Hepatocyte (in vitro differentiated cells): ENCODE measurements around the gene ATXN1. TPM values are rescaled to one million over a fixed set of nuclear protein-coding genes. Genes with fewer than 3 reads are reported as not detected.

Source experiments
- DNase-seq: peaks from one replicate; pipeline ENCODE4 v3.0.0-alpha.2; 2016; ENCODE audit warnings: low spot score
- H2AFZ ChIP-seq: fragments of 200-600 bp; sonication (generic); 2 replicates; pipeline ENCODE4 v1.6.0; 2016; ENCODE audit warnings: antibody characterized with exemption, mild to moderate bottlenecking
- H3K27ac ChIP-seq: fragments of 200-600 bp; sonication (generic); 2 replicates; pipeline ENCODE4 v1.5.1; 2016; ENCODE audit warnings: mild to moderate bottlenecking
- H3K27me3 ChIP-seq: fragments of 200-600 bp; sonication (generic); 2 replicates; pipeline ENCODE4 v1.6.1; 2016
- H3K36me3 ChIP-seq: fragments of 200-600 bp; sonication (generic); replicated peaks from 2 replicates; pipeline ENCODE4 v1.5.1; 2016; ENCODE audit warnings: low read depth; ENCODE audit not compliant: insufficient read depth
- H3K4me1 ChIP-seq: fragments of 200-600 bp; sonication (generic); 2 replicates; pipeline ENCODE4 v1.5.1; 2016; ENCODE audit warnings: mild to moderate bottlenecking, moderate library complexity; ENCODE audit not compliant: insufficient read depth
- H3K4me2 ChIP-seq: fragments of 200-600 bp; sonication (generic); 2 replicates; pipeline ENCODE4 v1.6.0; 2016
- H3K4me3 ChIP-seq: fragments of 200-600 bp; sonication (generic); 2 replicates; pipeline ENCODE4 v1.5.1; 2016; ENCODE audit warnings: mild to moderate bottlenecking
- H3K79me2 ChIP-seq: fragments of 200-600 bp; sonication (generic); 2 replicates; pipeline ENCODE4 v1.6.0; 2017; ENCODE audit warnings: mild to moderate bottlenecking
- H3K9me2 ChIP-seq: fragments of 200-600 bp; sonication (generic); replicated peaks from 2 replicates; pipeline ENCODE4 v1.6.0; 2017; ENCODE audit warnings: mild to moderate bottlenecking; ENCODE audit not compliant: insufficient read depth
- H3K9me3 ChIP-seq: fragments of 200-600 bp; sonication (generic); 2 replicates; pipeline ENCODE4 v1.5.1; 2016; ENCODE audit warnings: low read depth, mild to moderate bottlenecking
- H4K20me1 ChIP-seq: fragments of 200-600 bp; sonication (generic); 2 replicates; pipeline ENCODE4 v1.6.0; 2016; ENCODE audit warnings: mild to moderate bottlenecking; ENCODE audit not compliant: insufficient read depth, poor library complexity, severe bottlenecking
- CTCF ChIP-seq: fragments of 200-600 bp; sonication (generic); IDR thresholded peaks from 2 replicates; pipeline ENCODE4 v1.5.1; 2016; ENCODE audit warnings: antibody characterized with exemption, mild to moderate bottlenecking; ENCODE audit not compliant: poor library complexity
- EZH2 ChIP-seq: fragments of 200-600 bp; sonication (generic); IDR thresholded peaks from 2 replicates; pipeline ENCODE4 v1.6.1; 2016; ENCODE audit warnings: antibody characterized with exemption, mild to moderate bottlenecking, borderline replicate concordance
- EZH2phosphoT487 ChIP-seq: fragments of 200-600 bp; sonication (generic); IDR thresholded peaks from one replicate; pipeline ENCODE4 v1.6.1; 2018; ENCODE audit warnings: antibody characterized with exemption, mild to moderate bottlenecking, low read depth, moderate library complexity; ENCODE audit not compliant: unreplicated experiment, severe bottlenecking
- WGBS: methylation state at CpG from one replicate; pipeline ENCODE4 v1.1.6; 2016; ENCODE audit warnings: low lambda C conversion rate; ENCODE audit errors: missing lambda C conversion rate; 5-methylcytosine and 5-hydroxymethylcytosine counted together
- polyA plus RNA-seq: library from polyadenylated mRNA; unstranded; fragments of >200 nt; fragmentation: Nextera tagmentation; extraction: Ambion mirVana; gene quantifications from 2 replicates; pipeline ENCODE4 v1.2.1, GENCODE V29; 2016
- total RNA-seq: library from RNA; depleted of rRNA; stranded (reverse); fragments of >200 nt; gene quantifications from 2 replicates; pipeline ENCODE4 v1.2.3, GENCODE V29; 2014

Gene ATXN1
- total and polyA plus RNA-seq, 2 experiments from 2014 or later, result 14.7 to 32.6 TPM

GRCh38 chr6:16656451-16656850 is 104.8 kb downstream of the ATXN1 start:
- 92% methylated on average over 4 of the region's 4 CpGs for WGBS
- DNase-seq, result no peak
- no peaks in the 10 kb centered on the region for H3K79me2 ChIP-seq

GRCh38 chr6:16654701-16655100 is 106.6 kb downstream of the ATXN1 start:
- no peak overlapping the region for H3K4me2 ChIP-seq
- H3K79me2 ChIP-seq, result no peaks in the 10 kb centered on the region
- H3K27me3 ChIP-seq, result no peaks in the 10 kb centered on the region
- no peaks in the 10 kb centered on the region for H3K9me3 ChIP-seq
- no peak overlapping the region for H3K27ac ChIP-seq
- no peak overlapping the region for H2AFZ ChIP-seq
- no peak overlapping the region for H3K4me3 ChIP-seq
- no peak for TF ChIP-seq EZH2phosphoT487
- no peak for TF ChIP-seq EZH2
- TF ChIP-seq CTCF, result no peak
- 90% methylated on average over 1 of the region's 1 CpG for WGBS
- H4K20me1 ChIP-seq, result no peaks in the 10 kb centered on the region
- H3K9me2 ChIP-seq, result no peaks in the 10 kb centered on the region
- no peak for DNase-seq
- no peaks in the 10 kb centered on the region for H3K36me3 ChIP-seq
- peaks cover 3% of the 10 kb centered on the region for H3K4me1 ChIP-seq

More at GRCh38 chr6:16656451-16656850, 104.8 kb downstream of the ATXN1 start:
- Histone ChIP-seq H2AFZ (no peak overlapping the region), H3K27ac (no peak overlapping the region), H3K4me3 (no peak overlapping the region), H3K9me3 (no peaks in the 10 kb centered on the region), H3K27me3 (no peaks in the 10 kb centered on the region), H3K4me2 (no peak overlapping the region), H3K9me2 (no peaks in the 10 kb centered on the region), H4K20me1 (no peaks in the 10 kb centered on the region), H3K4me1 (peaks cover 5% of the 10 kb centered on the region), H3K36me3 (no peaks in the 10 kb centered on the region)
- TF ChIP-seq EZH2phosphoT487 (no peak), EZH2 (no peak), CTCF (no peak)

DNA sequence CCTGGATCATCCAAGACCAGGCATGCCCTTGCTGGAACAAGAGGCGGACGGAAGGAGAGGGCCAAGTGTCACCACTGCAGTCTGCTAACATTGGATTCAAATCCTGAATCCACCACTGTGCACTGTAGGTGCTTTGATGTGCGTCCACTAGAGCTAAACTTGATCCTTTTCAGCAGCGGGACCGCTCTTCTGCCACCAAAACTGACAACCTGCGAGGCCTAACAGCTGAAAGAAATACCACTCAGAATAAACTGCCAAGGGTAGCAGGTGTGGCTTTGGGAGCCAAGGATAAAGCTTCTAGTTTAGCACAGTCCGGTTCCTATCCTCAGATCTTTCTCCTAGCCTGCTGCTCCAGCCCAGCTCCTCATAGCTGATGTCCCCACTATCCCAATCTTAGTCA is 108.0 kb downstream of the ATXN1 start:
- Histone ChIP-seq H3K4me2 (no peak overlapping the region), H3K9me2 (no peaks in the 10 kb centered on the region), H3K4me1 (no peaks in the 10 kb centered on the region), H2AFZ (no peak overlapping the region), H3K4me3 (no peak overlapping the region), H3K79me2 (no peaks in the 10 kb centered on the region), H4K20me1 (no peaks in the 10 kb centered on the region), H3K36me3 (no peaks in the 10 kb centered on the region), H3K9me3 (no peaks in the 10 kb centered on the region), H3K27me3 (no peaks in the 10 kb centered on the region), H3K27ac (no peak overlapping the region)
- DNase-seq, result no peak
- WGBS, result 96% methylated on average over 7 of the region's 7 CpGs
- no peak for TF ChIP-seq EZH2phosphoT487
- no peak for TF ChIP-seq CTCF
- no peak for TF ChIP-seq EZH2

GRCh38 chr6:16651871-16652270 is 109.4 kb downstream of the ATXN1 start:
- Histone ChIP-seq H3K4me3 (no peak overlapping the region), H3K27me3 (no peaks in the 10 kb centered on the region), H4K20me1 (no peaks in the 10 kb centered on the region), H3K79me2 (no peaks in the 10 kb centered on the region), H3K4me2 (no peak overlapping the region), H2AFZ (no peak overlapping the region), H3K4me1 (no peaks in the 10 kb centered on the region), H3K9me2 (no peaks in the 10 kb centered on the region), H3K9me3 (no peaks in the 10 kb centered on the region), H3K36me3 (no peaks in the 10 kb centered on the region), H3K27ac (no peak overlapping the region)
- DNase-seq, result no peak
- WGBS, result 75% methylated on average over 6 of the region's 6 CpGs
- TF ChIP-seq EZH2, result no peak
- TF ChIP-seq CTCF, result no peak
- TF ChIP-seq EZH2phosphoT487, result no peak
